GM19463 (cell line): ENCODE data around the gene GPR132.
"Not testable (repeated sequence)": the region's sequence is repeated elsewhere in the genome, so short reads cannot be mapped to it uniquely, and the experiment has no call there.

ENCODE experiments used
- ATAC-seq: cut with Tn5 transposase; IDR thresholded peaks from one replicate; pipeline ENCODE4 v1.9.1; 2021; ENCODE audit warnings: mild to moderate bottlenecking, moderate library complexity; ENCODE audit not compliant: unreplicated experiment

Gene GPR132

DNA sequence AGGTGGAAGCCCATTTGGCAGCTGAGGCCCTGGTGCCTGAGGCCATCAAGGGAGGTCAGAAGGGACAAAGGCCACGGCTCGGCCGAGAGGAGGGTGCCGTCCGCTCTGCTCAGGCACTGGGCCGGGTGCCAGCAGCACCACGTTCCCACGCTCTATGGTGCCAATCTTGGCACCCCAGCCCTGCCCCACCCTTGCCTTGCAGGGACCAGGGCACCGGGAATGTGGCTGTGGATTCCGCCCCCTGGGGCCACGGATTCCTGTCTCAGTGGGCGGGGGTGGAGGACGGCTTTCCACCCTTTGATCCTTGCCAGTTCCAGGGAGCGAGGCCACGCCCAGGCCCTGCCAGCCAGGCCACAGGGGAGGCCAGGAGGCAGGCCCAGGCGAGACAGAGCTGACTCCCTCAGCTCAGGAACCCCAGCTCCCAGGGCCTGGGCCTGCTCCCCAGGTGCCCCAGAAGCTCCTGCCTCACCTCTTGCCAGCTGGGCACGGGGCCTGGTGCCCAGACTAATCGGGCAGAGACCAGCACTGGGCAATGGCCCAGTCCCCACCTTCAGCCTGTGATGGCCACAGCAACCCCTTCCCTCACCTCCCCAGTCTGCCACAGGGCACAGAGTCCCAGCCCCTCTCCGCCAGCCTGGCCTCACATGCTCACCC, 26.4 kb upstream of the GPR132 start:
- ATAC-seq, result no peak

DNA sequence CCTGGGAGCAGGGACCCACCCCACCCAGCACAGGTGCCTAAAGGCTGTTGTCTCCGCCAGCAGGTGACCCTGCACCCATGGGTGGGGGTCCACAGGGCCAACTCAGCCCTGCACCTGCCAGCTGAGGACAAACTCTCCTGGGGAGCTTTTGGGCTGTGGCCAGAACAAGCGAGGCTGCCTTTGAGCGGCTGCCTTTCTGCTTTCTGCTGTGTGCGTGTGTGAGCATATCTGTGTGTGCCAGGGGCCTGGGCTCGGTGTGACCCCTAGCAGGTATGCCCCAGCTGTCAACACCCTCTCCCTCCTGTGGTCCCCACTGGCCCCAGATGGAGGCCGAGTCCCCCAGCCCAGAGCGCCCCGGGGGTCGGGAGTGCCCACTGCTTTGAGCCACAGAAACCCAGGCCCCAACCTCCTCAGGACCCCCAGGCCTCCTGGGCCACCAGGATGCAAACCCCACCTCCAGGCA, 25.9 kb upstream of the GPR132 start:
- no peak for ATAC-seq

DNA sequence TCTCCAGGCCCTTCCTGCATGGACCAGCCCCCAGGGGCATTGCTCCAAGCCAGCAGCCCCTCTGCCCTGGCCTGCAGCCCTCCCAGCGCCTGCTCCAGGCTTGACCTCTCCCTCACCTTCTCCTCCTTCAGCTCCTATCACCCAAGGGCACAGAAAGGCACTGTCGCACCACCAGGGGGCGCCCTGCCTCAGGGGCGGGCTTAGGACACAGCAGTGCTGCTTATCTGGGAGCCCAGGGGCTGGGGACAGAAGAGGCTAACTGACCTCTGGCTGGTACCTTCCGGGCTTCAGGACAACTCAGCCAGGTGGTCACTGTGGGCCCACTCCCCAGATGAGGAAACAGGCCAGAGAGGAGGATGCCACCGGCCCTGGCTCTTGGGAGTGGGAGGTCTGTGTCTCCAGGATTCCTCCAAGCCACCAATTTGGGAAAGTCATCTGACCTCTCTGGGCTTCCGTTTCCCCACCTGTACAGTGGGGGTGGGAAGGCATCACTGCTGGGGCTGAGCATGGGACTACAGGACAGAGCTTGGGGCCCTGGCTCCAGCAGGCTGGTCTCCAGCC, 25.3 kb upstream of the GPR132 start:
- peak; percentile 33 for ATAC-seq

DNA sequence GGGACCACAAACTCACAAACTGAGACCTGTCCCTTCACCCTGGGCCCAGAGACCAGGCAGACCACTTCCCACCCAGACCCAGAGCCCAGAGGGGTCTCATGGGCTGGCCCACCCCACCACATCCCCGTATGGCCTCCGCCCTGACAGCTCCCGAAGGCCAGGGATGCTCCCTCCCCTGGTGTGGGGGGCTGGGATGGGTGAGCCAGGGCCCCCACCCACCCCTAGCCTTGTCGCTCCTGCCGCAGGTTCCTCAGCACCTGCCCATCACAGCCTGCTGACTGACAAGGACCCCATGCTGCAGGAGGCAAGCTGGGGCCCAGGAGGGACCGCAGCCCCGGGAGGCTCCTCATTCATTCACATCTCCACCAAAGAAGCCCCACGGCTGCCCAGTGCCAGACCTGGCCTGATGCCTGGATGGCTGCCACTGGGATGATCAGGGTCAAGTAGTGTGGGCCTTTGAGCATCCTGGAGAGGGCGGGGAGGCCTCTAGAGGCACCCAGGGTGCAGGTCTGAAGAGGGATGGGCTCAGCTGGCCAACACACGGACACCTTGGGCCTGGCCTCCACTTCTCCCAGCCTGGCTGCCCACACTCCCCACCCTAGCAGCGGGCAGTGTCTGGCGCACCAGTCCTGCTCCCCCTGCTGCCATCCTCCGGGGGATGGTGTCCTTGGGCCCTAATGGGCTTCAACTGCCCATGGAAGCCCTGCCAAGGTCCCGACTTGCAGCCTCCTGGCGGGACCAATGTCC, 24.7 kb upstream of the GPR132 start:
- ATAC-seq, result no peak

DNA sequence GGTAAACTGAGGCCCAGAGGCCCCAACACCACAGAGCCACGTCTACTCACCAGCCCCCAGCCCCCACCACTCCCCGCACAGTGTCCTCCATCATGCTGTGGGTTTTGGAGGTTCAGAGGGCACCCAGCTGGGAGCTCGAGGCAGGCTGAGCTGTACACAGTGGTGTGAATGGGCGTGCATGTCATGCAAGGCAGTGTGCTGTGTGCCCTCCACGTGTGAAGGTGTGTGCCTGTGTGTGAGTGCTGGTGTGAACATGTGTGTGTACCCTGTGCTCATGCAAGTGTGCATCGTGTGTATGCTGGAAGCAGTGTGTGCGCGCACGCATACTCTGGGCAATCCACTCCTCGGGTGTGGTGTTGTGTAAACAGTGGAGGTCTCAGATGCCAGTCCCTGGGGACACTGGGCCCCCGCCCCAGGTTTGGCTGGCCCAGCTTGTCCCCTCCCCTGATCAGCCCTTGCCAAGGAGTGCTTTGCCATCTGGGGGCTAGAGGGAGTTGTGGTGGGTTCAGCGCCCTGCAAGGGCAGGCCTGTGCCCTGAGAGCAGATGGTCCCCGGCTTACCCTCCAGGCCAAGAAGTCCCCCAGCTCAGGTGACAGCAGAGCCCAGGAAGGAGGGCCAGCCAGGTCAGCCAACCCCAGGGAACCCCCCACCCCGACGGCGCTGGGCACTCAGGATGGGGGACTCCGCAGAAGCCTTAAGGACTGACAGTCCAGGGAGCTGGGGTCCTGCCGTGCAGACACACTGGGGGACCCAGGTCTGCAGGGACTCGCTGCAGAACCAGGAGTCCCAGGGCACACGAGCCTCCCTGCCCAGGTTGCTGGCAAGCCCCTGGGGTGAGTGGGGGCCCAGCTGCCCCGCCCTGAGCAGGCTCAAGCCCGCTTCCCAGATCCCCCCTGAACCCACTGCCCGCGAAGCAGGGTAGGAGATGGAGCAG, 23.8 kb upstream of the GPR132 start:
- ATAC-seq, result no peak

DNA sequence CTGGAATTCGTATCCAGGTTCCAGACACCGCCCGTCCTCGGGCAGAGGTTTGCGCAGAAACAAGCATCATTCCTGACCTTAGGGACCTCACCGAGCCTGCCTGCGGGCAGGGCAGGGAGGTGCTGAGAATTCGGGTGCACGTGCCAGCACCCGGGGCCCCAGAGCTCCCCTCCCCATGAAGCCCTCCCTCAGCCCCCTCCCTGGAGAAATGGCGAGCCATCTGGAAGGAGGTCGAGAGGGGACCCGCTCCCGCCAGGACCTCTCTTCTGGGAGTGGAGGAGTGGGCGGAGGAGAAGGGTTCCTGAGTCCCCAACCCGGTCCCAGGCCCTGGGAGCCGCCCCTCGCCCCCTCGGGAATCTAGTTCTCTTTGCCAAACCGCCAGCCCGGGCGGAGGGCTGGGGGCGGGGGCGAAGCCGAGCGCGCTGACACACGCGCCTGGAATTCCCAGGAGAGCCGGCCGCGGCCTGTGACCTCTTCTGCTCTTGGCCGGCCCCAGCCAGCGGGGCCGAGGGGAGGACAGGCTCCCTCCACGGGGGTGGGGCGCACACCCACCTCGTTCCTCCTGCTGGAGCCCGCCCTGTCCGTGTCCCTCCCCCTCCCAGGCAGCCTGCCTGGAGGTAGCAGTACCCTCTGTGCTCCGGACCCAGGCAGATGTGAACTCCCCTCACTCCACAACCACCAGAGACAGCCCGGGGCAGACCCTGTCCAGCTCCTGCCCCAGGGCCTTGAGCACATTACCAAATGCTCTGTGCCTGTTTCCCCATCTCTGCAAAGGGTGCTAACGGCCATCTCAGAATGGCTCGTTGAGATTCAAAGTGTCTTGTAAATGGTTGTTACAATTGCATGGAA, 23.0 kb upstream of the GPR132 start:
- ATAC-seq, result no peak

DNA sequence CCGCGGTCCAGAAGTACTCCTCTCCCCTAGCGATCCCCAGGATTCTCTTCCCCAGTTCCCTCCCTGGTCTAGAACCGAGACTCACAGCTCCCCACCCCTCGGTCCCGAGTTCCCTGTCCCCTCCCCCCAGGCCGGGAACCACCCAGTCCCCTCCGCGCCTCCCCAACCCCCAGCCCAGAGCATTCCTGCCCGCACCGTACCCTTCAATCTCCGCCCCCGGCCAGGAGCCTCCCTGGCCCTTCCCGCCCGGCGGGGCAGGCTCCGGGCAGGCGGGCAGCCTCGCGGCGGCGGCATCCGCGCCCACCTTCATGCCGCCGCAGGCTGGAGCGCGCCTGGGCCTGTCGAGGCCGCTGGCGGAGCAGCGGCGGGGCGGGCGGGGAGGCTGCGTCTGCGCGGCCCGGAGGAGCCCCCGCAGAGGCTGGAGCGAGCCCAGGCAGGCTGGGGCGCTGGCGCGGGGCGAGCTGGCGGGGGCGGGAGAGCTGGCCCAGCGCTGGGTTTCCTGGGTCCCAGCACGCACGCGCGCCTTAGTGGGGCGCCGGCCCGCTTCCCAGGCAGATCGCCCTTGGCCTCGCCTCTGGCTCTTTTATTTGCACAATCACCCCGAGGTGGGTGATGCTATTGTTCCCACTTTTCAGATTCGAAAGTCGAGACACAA, 22.2 kb upstream of the GPR132 start:
- ATAC-seq, result no peak

DNA sequence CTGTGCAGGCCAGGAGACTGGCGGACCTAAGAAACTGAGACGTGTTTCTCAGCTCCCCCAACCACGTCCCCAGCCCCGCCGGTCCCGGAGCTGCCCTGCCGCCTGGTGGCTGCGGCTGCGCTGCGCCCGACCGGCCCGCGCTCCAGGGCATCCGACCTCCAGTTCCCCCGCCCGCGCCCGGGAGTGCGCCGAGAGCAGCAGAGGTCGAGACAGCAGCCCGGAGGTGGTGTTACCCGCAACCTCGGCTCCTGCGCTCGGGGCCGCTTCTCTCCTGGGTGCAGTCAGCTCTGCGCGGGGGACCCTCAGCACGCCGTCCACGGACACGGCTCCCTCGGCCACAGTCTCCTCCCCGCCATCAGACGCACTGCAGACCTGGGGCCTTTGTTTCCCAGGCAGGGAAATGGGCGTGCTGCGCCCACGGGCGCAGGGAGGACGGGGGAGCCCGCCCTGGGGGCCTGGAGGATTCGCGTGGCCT, 21.6 kb upstream of the GPR132 start:
- ATAC-seq, result peak; percentile 60

DNA sequence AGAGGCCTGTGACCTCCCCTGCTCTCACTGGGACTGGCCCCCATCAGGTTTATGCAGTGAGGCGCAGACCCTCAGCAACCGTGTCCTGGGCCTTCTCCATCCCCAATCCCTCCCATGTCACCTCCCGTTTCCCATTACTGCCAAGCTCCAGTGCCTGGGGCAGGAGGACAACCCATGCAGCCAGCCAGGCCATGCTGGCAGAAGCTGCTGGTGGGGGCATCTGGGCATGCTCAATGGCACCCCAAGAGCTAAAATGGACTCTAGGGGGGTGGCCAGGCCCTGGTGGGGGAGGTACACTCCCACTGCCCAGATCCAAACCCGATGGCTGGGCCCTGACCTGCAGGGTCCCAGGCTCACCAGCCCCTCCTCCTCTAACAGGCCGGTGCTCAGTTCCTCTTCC, 20.5 kb upstream of the GPR132 start:
- no peak for ATAC-seq

DNA sequence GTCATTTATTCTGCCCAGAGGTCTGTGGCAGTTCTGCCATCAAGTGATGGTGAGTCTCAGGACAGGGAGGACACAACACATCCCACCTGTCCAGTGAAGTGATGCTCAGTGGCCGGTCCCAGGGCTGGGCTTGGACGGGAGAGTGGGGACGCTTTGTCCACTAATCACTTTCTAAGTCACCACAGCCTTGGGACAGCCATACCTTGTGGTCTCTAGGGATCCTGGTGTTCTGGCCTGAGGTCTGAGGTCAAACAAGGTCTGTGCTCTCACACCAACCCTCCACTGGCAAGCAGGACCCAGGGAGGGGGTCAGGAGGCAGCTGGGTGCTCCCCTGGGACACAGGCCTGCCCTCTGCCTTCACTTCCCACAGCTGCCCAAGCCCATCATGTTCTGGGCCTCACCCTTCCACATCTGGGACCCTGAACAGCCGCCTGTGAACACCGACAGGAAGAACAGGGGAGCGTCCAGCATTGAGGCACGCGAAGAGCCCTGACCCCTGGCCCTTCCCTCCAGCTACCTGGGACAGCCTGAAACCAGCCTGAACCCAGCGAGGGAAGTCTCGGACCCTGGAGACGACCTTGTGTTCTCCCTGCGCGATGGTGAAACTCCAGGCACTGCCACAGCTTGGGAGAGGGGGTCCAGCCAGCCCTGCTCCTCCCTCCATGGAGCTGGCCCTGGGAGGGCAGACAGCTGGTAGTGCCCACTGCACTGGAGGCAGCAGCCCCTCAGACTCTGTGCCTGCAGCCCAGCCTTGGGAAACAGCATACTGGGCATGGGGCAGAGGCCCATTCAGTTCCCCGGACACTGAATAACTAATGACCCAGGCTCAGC, 19.7 kb upstream of the GPR132 start:
- ATAC-seq, result no peak

DNA sequence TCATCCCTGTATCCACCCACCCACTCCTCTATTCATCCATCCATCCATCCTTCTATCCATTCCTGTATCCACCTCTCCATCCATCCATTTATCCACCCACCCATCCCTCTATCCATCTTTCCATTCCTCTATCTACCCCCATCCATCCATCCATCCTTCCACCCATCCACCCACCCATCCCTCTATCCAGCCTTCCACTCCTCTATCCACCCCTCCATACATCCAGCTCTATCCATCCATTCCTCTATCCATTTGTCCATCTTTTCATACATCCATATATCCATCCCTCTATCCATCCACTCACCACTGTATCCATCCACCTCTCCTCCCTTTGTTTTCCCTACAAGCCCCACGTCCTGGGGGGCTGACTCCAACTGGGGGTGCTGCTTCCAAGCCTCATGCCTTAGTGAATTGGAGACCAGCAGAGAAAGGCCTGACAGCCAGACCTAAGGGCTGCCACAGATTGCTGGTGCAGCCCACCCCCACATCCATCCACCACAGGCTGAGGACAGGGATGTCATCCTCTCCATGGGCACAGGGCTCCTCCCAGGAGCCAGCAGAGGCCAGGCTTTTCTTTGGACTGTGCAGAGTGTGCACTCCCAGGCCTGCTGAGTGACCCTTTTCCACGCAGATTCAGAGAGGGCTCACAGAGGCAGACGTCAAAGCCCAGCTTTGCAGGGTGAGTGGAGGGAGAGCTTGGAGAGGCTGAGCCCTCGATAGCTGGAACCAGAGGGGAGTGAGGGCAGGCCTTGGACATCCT, 18.9 kb upstream of the GPR132 start:
- no peak for ATAC-seq

DNA sequence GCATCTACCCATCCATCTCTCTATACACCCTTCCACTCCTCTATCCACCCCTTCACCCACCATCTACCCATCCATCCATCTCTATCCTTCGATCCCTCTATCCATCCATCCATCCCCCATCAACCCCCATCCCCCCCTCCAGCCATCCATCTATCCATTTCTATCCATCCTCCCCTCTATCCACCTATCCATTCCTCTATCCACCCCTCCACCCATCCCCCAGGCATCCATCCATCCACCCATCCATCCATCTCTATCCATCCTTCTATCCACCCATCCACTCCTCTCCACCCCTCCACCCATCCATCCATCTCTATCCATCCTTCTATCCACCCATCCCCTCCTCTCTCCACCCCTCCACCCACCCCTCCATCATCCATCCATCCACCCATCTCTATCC, 17.5 kb upstream of the GPR132 start:
- ATAC-seq, result no peak

DNA sequence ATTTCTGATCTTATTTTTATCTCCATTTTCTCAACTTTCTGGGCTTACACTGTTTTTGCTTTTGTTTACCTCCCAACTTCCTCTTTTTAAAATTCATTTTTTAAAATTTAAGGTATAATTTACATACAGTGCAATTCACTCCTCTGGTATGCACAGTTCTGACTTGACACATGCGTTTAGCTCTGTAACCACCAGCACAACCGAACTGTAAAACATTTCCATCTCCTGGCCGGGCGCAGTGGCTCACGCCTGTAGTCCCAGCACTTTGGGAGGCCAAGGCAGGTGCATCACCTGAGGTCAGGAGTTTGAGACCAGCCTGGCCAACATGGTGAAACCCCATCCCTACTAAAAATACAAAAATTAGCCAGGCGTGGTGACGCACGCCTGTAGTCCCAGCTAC, 16.2 kb upstream of the GPR132 start:
- not testable (repeated sequence) for ATAC-seq

DNA sequence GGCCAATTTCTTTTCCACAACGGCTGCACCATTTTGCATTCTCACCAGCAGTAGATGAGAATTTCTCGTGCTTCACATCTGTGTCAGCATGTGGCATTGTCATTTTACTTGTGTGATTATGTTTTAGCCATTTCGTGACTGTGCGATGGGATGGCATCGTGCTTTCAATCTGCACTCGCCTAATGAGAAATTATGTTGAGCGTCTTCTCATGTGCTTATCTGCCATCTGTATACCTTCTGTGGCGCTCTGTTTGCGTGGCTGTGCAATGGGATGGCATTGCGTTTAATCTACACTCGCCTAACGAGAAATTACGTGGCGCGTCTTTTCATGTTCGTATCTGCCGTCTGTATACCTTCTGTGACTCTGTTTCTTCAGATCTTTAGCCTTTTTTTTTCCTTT, 14.9 kb upstream of the GPR132 start:
- ATAC-seq, result no peak

DNA sequence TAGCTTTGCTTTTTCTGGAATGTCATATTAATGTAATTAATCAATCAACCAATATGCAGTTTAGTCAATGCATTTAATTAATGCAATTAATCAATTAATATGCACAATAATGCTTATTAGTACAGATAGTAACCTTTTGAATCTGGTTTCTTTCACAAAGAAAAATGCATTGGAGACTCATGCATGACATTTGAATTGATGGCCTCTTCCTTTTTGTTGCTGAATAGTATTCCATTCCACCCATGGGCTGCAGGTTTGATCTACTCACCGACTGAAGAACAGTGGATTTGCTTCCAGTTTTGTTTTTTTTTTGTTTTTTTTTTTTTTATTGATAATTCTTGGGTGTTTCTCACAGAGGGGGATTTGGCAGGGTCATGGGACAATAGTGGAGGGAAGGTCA, 13.1 kb upstream of the GPR132 start:
- no peak for ATAC-seq

DNA sequence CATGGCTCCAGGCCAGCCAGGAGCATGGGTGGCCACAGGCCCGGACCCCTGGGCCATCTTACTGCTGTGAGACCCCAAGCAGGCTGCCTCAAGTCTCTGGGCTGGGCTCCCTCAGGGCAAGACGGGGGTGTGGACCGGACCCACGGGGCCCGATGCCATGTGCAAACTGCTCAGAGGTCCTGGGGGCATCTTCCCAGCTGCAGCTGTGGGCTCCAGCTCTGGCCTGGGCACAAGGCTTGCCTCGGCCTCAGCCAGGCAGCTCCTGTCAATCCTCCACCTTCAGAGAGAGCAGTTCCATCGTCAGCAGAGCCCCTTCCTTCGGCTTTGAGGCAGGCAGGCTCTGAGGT, 12.4 kb upstream of the GPR132 start:
- ATAC-seq, result no peak

DNA sequence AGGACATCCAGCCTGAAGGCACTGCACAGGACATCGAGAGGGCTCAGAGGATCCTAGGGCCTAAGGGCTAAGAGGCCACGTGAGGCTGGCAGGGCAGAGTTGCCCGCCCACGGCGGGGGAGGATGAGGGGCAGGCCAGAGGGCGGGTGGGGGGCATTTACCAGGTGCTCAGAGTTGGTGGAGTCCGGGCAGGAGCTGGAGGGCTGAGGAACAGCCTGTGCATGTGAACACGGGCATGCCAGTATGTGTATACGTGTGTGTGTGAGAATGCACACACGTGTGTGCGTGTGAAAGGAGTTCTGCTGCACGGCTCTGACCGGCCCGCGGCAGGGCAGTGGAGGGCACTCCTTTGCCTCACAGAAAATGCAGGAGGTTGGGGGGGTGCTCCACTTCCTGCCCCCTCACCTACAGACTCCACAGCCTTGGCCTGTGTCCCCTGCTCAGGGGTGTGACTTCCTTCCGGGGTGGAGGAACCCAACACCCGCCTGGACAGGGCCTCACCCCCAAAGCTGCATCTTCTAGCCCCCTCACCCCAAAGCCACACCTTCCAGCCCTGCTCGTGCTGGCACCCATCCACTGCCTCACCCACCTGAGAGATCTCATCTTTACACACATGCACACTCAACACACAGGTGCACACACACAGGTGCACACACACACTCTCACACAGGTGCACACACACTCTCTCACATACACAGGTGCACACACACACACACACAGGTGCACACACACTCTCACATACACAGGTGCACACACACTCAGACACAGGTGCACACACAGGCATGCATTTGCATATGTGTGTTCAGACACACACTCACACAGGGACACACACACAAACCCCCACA, 11.8 kb upstream of the GPR132 start:
- ATAC-seq, result no peak
